HepG2 (cell line): Measurements from ENCODE around the gene SMARCB1. TPM values are rescaled to one million over a fixed set of nuclear protein-coding genes. Genes with fewer than 3 reads are reported as not detected.

Source experiments
- AGO1 ChIP-seq: fragments of 200-400 bp; formaldehyde crosslinking; IDR thresholded peaks from 2 replicates; pipeline ENCODE4 v1.6.1; 2017; ENCODE audit warnings: mild to moderate bottlenecking, low read depth, low read length, moderate library complexity; ENCODE audit not compliant: poor library complexity, severe bottlenecking
- CBX5 ChIP-seq: sonication (generic); formaldehyde crosslinking; IDR thresholded peaks from 2 replicates; pipeline ENCODE4 v1.4.0; 2020; ENCODE audit warnings: missing genetic modification reagents, borderline replicate concordance
- ETV5 ChIP-seq: IDR thresholded peaks from 2 replicates; pipeline ENCODE4 v1.6.1; 2018; ENCODE audit warnings: missing biosample characterization, missing genetic modification reagents, inconsistent platforms, borderline replicate concordance
- GFI1 ChIP-seq: sonication (generic); formaldehyde crosslinking; IDR thresholded peaks from 2 replicates; pipeline ENCODE4 v1.5.0; 2020; ENCODE audit warnings: missing genetic modification reagents, mild to moderate bottlenecking, borderline replicate concordance
- HNRNPK ChIP-seq: fragments of 200-400 bp; formaldehyde crosslinking; IDR thresholded peaks from 2 replicates; pipeline ENCODE4 v1.6.1; 2018; ENCODE audit warnings: low read length, low read depth, moderate library complexity, mild to moderate bottlenecking; ENCODE audit not compliant: poor library complexity, severe bottlenecking
- IKZF1 ChIP-seq: fragments of 450-650 bp; IDR thresholded peaks from 2 replicates; pipeline ENCODE4 v1.7.1; 2016
- IRX3 ChIP-seq: sonication (generic); formaldehyde crosslinking; IDR thresholded peaks from 2 replicates; pipeline ENCODE4 v1.8.1; 2023; ENCODE audit warnings: mild to moderate bottlenecking, low read depth, missing genetic modification reagents, borderline replicate concordance
- KDM5B ChIP-seq: sonication (generic); formaldehyde crosslinking; IDR thresholded peaks from 2 replicates; pipeline ENCODE4 v1.4.0; 2020; ENCODE audit warnings: missing genetic modification reagents, mild to moderate bottlenecking, borderline replicate concordance
- KMT2B ChIP-seq: IDR thresholded peaks from 2 replicates; pipeline ENCODE4 v1.6.1; 2016; ENCODE audit warnings: missing genetic modification reagents, missing compliant biosample characterization
- MAFK ChIP-seq, 2 experiments: IDR thresholded peaks in 1 of 2; conservative IDR thresholded peaks in 1 of 2; 2 replicates each; pipeline ENCODE4 v1.6.1; 2011; ENCODE audit warnings: improper control_type of control experiment in 2 of 2, low read length in 2 of 2
- MAZ ChIP-seq, 2 experiments: sonication (generic) in 1 of 2; formaldehyde crosslinking in 1 of 2; IDR thresholded peaks; 2 replicates each; pipeline versions ENCODE4 v1.5.0 to v1.6.1; 2012 to 2020; ENCODE audit warnings: low read depth in 2 of 2, mild to moderate bottlenecking in 2 of 2, borderline replicate concordance in 1 of 2, improper control_type of control experiment in 1 of 2, low read length in 1 of 2, missing genetic modification reagents in 1 of 2, moderate library complexity in 1 of 2
- MED8 ChIP-seq: sonication (generic); formaldehyde crosslinking; IDR thresholded peaks from 2 replicates; pipeline ENCODE4 v1.8.1; 2023; ENCODE audit warnings: mild to moderate bottlenecking, missing genetic modification reagents; ENCODE audit not compliant: insufficient replicate concordance
- MYC ChIP-seq: sonication (generic); formaldehyde crosslinking; IDR thresholded peaks from 2 replicates; pipeline ENCODE4 v1.9.0; 2021; ENCODE audit warnings: missing genetic modification reagents, borderline replicate concordance
- NCOA5 ChIP-seq: sonication (generic); formaldehyde crosslinking; IDR thresholded peaks from 2 replicates; pipeline ENCODE4 v1.4.0; 2020; ENCODE audit warnings: missing genetic modification reagents
- NR2C2 ChIP-seq: sonication (generic); formaldehyde crosslinking; IDR thresholded peaks from 2 replicates; pipeline ENCODE4 v1.4.0; 2020; ENCODE audit warnings: missing genetic modification reagents, mild to moderate bottlenecking, moderate library complexity, borderline replicate concordance
- PHF20 ChIP-seq: sonication (generic); formaldehyde crosslinking; IDR thresholded peaks from 2 replicates; pipeline ENCODE4 v1.5.0; 2020; ENCODE audit warnings: mild to moderate bottlenecking, missing genetic modification reagents
- RBAK ChIP-seq: sonication (generic); formaldehyde crosslinking; IDR thresholded peaks from 2 replicates; pipeline ENCODE4 v1.5.1; 2020; ENCODE audit warnings: mild to moderate bottlenecking, missing genetic modification reagents
- ZFP82 ChIP-seq: sonication (generic); formaldehyde crosslinking; IDR thresholded peaks from 2 replicates; pipeline ENCODE4 v1.5.1; 2020; ENCODE audit warnings: mild to moderate bottlenecking, missing genetic modification reagents, borderline replicate concordance
- ZNF207 ChIP-seq: fragments of 450-650 bp; IDR thresholded peaks from 2 replicates; pipeline ENCODE4 v1.6.1; 2016; ENCODE audit warnings: antibody characterized with exemption, borderline replicate concordance
- ZNF460 ChIP-seq: sonication (generic); formaldehyde crosslinking; IDR thresholded peaks from 2 replicates; pipeline ENCODE4 v1.5.1; 2020; ENCODE audit warnings: missing genetic modification reagents, mild to moderate bottlenecking, borderline replicate concordance
- ZNF530 ChIP-seq: sonication (generic); formaldehyde crosslinking; IDR thresholded peaks from 2 replicates; pipeline ENCODE4 v1.5.0; 2020; ENCODE audit warnings: low read depth, mild to moderate bottlenecking, missing genetic modification reagents
- ZNF644 ChIP-seq: IDR thresholded peaks from 2 replicates; pipeline ENCODE4 v1.6.1; 2016; ENCODE audit warnings: low read depth
- ZNF709 ChIP-seq: sonication (generic); formaldehyde crosslinking; IDR thresholded peaks from 2 replicates; pipeline ENCODE4 v1.5.0; 2020; ENCODE audit warnings: mild to moderate bottlenecking, missing genetic modification reagents
- ZNF75D ChIP-seq: sonication (generic); formaldehyde crosslinking; IDR thresholded peaks from 2 replicates; pipeline ENCODE4 v1.8.1; 2023; ENCODE audit warnings: missing genetic modification reagents, mild to moderate bottlenecking, borderline replicate concordance
- polyA plus RNA-seq, 8 experiments: library from polyadenylated mRNA; depleted of rRNA in 3 of 8; stranded (reverse) in 7 of 8; unstranded in 1 of 8; fragments of >200 nt; fragmentation: Illumina TruSeq in 4 of 8; extraction: Trizol in 4 of 8; gene quantifications; 2 replicates each; pipeline versions ENCODE4 v1.2.1 to v1.2.3, GENCODE V29; 2011 to 2016; ENCODE audit warnings: low read depth in 4 of 8, missing spikeins in 1 of 8, mixed read lengths in 1 of 8; ENCODE audit not compliant: insufficient read depth in 1 of 8
- total RNA-seq, 5 experiments: library from RNA; depleted of rRNA; stranded (reverse); fragments of >200 nt; fragmentation: Illumina TruSeq; extraction: Trizol; gene quantifications; 2 replicates each; pipeline ENCODE4 v1.2.3, GENCODE V29; 2016; ENCODE audit warnings: low read depth in 1 of 5
- TF ChIP-seq, protein P1 (sequence below): sonication (generic); formaldehyde crosslinking; IDR thresholded peaks from 2 replicates; pipeline ENCODE4 v1.4.0; 2020; ENCODE audit warnings: missing genetic modification reagents
- TF ChIP-seq, protein P2 (sequence below): sonication (generic); formaldehyde crosslinking; IDR thresholded peaks from 2 replicates; pipeline ENCODE4 v1.4.0; 2020; ENCODE audit warnings: missing genetic modification reagents

The SMARCB1 gene
- total and polyA plus RNA-seq, 2 of the 13 experiments (the other 11 are each of a cell fraction or from before 2014, with no cell fraction given): 74.0 to 166 TPM

DNA sequence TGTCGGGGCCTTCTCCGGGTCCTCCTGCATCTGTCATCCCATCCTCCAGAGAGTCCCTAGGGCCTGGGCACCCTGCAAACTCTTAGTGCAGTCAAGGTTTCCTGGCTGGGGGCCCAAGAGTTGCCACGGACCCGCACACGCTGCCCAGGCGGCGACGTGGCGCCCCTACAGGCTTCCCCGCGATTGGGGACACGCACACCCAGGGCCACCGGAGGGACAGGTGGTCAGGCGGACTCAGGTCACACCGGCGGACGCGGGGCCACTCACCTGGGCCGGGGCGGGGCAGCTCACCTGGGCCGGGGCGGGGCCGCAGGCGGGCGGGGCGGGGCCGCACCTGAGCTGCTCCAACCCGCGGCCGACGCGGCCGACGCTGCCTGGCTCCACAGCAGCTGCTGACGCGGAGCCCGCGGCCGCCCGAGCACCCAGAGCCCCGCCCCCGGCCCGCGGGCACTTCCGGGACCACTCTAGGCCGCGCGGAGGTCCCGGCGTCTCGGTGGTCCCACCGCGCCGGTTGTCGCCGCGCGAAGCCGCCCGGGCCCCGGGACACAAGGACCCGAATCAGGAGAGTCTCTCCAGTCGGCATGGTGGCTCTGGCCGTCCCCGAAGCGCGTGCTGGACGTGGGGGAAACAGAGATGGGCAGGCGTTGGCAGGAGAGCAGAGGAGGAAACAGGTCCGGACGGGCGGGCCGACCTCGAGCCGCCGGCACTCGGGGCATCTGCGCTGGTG lies 35.9 kb upstream of the SMARCB1 start, which contains the start of gene ZNF70 (continued):
- TF ChIP-seq, protein P1, sequence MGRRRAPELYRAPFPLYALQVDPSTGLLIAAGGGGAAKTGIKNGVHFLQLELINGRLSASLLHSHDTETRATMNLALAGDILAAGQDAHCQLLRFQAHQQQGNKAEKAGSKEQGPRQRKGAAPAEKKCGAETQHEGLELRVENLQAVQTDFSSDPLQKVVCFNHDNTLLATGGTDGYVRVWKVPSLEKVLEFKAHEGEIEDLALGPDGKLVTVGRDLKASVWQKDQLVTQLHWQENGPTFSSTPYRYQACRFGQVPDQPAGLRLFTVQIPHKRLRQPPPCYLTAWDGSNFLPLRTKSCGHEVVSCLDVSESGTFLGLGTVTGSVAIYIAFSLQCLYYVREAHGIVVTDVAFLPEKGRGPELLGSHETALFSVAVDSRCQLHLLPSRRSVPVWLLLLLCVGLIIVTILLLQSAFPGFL (CRISPR knock-in tag): no peak
- peak; percentile 40; the same call in 1 of the 2 replicates for TF ChIP-seq MAZ (IDR thresholded peaks at IDR 0.05; ENCODE audit: borderline replicate concordance, low read depth, low read length)
- TF ChIP-seq MAZ (CRISPR knock-in tag; IDR thresholded peaks at IDR 0.05; ENCODE audit: low read depth): peak; percentile 84
- TF ChIP-seq AGO1: no peak
- no peak for TF ChIP-seq CBX5 (CRISPR knock-in tag)
- TF ChIP-seq ZFP82 (CRISPR knock-in tag): no peak
- TF ChIP-seq IRX3: no peak
- TF ChIP-seq ZNF644 (CRISPR knock-in tag): no peak
- peak; percentile 43; the same call in 1 of the 2 replicates for TF ChIP-seq MYC (CRISPR knock-in tag)
- TF ChIP-seq KDM5B: peak; percentile 67; the same call in 1 of the 2 replicates
- peak; percentile 41; the same call in 1 of the 2 replicates for TF ChIP-seq ETV5 (CRISPR knock-in tag)
- no peak for TF ChIP-seq ZNF75D (CRISPR knock-in tag)
- TF ChIP-seq ZNF460 (CRISPR knock-in tag): no peak
- TF ChIP-seq RBAK (CRISPR knock-in tag): no peak
- TF ChIP-seq HNRNPK: no peak
- no peak for TF ChIP-seq MAFK (conservative IDR thresholded peaks at IDR 0.05 in 1 of 2, IDR thresholded peaks at IDR 0.05 in 1 of 2; ENCODE audit: low read length in 2 of 2)
- TF ChIP-seq ZNF530 (CRISPR knock-in tag): no peak
- TF ChIP-seq GFI1 (CRISPR knock-in tag): no peak
- TF ChIP-seq NCOA5 (CRISPR knock-in tag): no peak
- TF ChIP-seq MED8 (CRISPR knock-in tag): peak; percentile 24
- no peak for TF ChIP-seq ZNF207
- peak; percentile 35 for TF ChIP-seq NR2C2 (CRISPR knock-in tag)
- peak; percentile 74 for TF ChIP-seq PHF20 (CRISPR knock-in tag)
- no peak; the same call in 1 of the 2 replicates for TF ChIP-seq KMT2B (CRISPR knock-in tag)
- TF ChIP-seq, protein P2, sequence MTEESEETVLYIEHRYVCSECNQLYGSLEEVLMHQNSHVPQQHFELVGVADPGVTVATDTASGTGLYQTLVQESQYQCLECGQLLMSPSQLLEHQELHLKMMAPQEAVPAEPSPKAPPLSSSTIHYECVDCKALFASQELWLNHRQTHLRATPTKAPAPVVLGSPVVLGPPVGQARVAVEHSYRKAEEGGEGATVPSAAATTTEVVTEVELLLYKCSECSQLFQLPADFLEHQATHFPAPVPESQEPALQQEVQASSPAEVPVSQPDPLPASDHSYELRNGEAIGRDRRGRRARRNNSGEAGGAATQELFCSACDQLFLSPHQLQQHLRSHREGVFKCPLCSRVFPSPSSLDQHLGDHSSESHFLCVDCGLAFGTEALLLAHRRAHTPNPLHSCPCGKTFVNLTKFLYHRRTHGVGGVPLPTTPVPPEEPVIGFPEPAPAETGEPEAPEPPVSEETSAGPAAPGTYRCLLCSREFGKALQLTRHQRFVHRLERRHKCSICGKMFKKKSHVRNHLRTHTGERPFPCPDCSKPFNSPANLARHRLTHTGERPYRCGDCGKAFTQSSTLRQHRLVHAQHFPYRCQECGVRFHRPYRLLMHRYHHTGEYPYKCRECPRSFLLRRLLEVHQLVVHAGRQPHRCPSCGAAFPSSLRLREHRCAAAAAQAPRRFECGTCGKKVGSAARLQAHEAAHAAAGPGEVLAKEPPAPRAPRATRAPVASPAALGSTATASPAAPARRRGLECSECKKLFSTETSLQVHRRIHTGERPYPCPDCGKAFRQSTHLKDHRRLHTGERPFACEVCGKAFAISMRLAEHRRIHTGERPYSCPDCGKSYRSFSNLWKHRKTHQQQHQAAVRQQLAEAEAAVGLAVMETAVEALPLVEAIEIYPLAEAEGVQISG: peak; percentile 99
- no peak for TF ChIP-seq IKZF1
- no peak for TF ChIP-seq ZNF709
